Fibroblast of upper back skin (primary cell): ENCODE results near the gene ABL2.
A peak's percentile ranks its signal among the peaks of the same experiment; 100 is the strongest.
"Not testable (repeated sequence)": the region's sequence is repeated elsewhere in the genome, so short reads cannot be mapped to it uniquely, and the experiment has no call there.

ENCODE experiments used
- DNase-seq: peaks from one replicate; pipeline ENCODE4 v3.0.0-alpha.2; 2013

The ABL2 gene

DNA sequence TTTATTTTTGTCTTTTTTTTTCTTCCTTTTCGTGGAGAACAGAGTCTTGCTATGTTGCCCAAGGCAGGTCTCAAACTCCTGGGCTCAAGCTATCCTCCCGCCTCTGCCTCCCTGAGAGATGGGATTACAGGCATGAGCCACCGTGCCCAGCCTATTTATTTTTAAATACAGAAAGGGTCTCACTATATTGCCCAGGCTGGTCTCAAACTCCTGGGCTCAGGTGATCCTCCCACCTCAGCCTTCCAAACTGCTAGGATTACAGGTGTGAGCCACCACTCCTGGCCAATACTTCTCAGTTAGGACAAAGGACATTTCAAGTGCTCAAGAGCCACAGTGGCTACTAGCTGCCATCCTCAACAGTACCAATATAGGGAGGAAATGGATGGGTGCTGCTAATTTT is 16.2 kb downstream of the ABL2 start:
- not testable (repeated sequence) for DNase-seq

GRCh38 chr1:179208681-179209477 is 20.6 kb downstream of the ABL2 start:
- DNase-seq: no peak

DNA sequence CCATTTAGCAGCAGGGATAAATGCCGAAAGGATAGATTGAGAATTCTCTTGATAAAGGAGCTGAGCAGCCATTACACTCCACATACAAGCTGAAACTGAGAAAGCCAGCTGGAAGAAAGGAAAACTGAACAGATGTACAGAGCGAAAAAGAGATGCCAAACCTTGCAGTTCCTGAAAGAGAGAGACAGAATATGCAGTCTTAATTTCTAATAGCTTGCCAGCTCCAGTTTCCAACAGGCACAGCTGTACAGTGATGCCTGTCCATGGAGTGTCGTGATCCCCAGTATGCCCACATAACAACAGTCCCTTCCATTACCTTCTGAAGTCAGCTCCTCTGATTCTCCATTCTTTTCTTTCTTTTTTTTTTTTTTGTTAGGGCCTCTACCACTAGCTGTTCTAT is 22.7 kb downstream of the ABL2 start:
- DNase-seq: no peak

- no peak for DNase-seq
These were observed 24.2 kb downstream of the ABL2 start for GRCh38 chr1:179205284-179205683.

- DNase-seq: no peak
These were observed 27.3 kb downstream of the ABL2 start for GRCh38 chr1:179202161-179202560.

- DNase-seq: no peak
These were observed 28.9 kb downstream of the ABL2 start for GRCh38 chr1:179200586-179200985.

- DNase-seq: no peak
These were observed 31.7 kb downstream of the ABL2 start for GRCh38 chr1:179197690-179198297.

GRCh38 chr1:179195857-179196256 is 33.6 kb downstream of the ABL2 start:
- DNase-seq: not testable (repeated sequence)

- DNase-seq: no peak
These were observed 34.1 kb downstream of the ABL2 start for GRCh38 chr1:179195376-179195775.

DNA sequence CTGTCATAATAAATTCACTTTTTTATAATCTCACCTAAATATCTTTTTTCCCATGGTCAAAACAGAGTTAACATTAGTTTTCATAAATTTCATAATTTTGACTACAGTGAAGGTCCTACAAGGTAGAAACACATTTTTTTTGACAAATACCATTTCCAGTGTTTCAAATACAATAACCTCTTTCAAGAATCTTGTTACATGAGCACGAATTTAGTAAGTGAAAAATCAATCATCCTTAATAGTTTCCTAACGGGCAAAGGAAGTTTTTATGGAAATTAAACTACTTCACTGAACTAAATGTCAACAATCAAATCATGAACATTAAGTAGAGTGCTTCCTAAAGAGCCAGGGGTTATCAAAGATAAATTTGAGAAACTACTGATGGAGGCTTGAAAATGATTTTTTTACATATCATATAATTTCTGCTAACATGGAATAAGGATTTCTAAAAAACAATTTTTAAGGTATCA is 35.4 kb downstream of the ABL2 start:
- DNase-seq: no peak

GRCh38 chr1:179190861-179191260 is 38.6 kb downstream of the ABL2 start:
- no peak for DNase-seq

- no peak for DNase-seq
These were observed 41.6 kb downstream of the ABL2 start for GRCh38 chr1:179187735-179188471.

- no peak for DNase-seq
These were observed 42.4 kb downstream of the ABL2 start for GRCh38 chr1:179187043-179187442.

- no peak for DNase-seq
These were observed 45.1 kb downstream of the ABL2 start for GRCh38 chr1:179184403-179184802.

DNA sequence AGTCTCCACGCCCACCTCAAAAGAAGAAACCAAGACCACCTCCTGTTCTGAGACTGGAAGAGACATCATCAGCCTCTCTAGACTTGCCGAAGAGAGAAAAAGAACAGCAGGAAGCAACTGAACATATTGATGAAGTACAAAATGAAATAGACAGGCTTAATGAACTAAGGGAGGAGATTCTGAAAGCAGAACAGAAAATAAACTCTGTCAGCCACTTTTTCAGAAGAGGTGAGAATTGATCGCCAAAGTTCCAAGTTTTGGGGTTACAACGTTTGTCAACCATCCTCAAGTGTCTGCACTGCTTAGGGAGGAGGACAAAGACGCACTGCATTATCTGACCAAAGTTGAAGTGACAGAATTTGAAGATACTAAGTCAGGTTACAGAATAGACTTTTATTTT is 45.6 kb downstream of the ABL2 start:
- DNase-seq: no peak

DNA sequence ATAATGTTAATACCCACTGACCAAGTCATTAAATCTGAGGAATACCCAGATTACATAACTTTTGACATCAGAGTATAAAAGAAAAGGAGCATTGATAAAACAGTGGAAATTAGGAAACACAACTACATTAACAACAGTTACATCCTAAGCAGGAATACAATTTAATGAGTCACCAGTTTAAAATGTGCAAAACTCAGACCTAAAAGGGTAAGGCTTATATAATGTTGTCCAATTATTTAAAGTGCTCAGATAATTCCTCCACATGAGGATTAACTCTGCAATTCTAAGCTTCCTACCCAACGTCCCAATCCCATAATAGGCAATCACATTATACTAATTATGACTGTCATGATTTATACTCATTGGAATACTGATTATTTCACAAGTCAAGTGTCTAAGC is 50.5 kb downstream of the ABL2 start:
- DNase-seq: peak; percentile 71

DNA sequence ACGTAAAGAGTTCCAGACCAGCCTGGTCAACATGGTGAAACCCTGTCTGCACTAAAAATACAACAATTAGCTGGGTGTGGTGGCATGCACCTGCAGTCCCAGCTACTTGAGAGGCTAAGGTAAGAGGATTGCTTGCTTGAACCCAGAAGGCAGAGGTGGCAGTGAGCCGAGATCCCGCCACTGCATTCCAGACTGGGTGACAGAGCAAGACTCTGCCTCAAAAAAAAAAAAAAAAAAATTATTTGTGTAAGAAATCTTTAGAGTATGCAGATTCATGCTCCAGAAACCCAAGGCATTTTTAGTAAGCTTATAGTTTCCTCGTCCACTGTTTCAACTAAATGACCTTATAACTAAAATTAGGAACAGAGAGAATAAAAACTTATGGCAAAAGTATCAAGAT is 51.3 kb downstream of the ABL2 start:
- no peak for DNase-seq

GRCh38 chr1:179177615-179178014 is 51.9 kb downstream of the ABL2 start:
- DNase-seq: no peak

- DNase-seq: peak; percentile 79
These were observed 52.3 kb downstream of the ABL2 start for GRCh38 chr1:179177182-179177581.

GRCh38 chr1:179175011-179175841 is 54.3 kb downstream of the ABL2 start:
- peak; percentile 74 for DNase-seq

DNA sequence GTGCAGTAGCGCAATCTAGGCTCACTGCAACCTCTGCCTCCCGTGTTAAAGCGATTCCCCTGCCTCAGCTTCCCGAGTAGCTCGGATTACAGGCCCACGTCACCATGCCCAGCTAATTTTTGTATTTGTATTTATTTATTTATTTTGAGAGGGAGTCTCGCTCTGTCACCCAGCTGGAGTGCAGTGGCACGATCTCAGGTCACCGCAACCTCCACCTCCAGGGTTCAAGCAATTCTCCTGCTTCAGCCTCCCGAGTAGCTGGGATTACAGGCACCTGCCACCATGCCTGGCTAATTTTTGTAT is 59.1 kb downstream of the ABL2 start:
- DNase-seq: not testable (repeated sequence)

DNA sequence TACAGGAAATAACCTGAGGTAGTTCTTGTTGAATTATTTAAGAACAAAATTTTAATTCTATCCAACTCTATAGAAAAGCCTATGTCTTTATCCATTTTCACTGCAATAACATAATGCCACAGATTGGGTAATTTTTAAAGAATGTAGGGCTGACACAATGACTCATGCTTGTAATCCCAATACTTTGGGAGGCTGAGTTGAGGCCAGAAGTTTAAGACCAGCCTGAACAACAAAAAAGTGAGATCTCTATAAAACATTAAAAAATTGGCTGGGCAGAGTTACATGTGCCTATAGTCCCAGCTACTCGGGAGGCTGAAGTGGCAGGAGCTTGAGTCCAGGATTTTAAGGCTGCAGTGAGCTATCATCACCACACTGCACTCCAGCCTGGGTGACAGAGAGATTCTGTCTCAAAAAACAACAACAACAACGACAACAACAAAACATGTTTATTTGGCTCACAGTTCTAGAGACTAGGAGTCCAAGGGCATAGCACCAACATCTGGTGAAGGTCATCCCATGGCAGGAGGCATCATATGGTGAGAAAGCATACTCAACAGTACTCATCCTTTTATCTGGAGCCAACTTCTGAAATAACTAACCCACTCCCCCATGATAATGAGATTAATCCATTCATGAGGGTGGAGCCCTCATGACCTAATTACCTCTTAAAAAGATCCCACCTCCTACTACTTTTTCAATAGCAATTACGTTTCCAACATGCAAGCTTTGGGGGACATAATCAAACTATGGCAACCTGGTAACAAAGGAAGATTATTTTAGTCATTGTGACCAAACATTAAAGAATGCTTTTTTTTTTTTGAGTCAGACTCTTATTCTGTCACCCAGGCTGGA is 59.6 kb downstream of the ABL2 start:
- peak; percentile 85 for DNase-seq
